PC-3 (cell line): ENCODE data around the gene NTM.

Source experiments
- EZH2 ChIP-seq: fragments of 300-600 bp; sonication (generic); IDR thresholded peaks from one replicate; pipeline ENCODE4 v1.6.1; 2017; ENCODE audit warnings: antibody characterized with exemption, mild to moderate bottlenecking, low read length; ENCODE audit not compliant: unreplicated experiment
- EZH2phosphoT487 ChIP-seq: fragments of 300-600 bp; sonication (generic); IDR thresholded peaks from 2 replicates; pipeline ENCODE4 v1.6.1; 2018; ENCODE audit warnings: mild to moderate bottlenecking, antibody characterized with exemption, low read length, borderline replicate concordance
- TF ChIP-seq, protein P1 (sequence below): fragments of 300-600 bp; sonication (generic); conservative IDR thresholded peaks from 2 replicates; pipeline ENCODE4 v1.5.1; 2017; ENCODE audit warnings: antibody characterized with exemption, low read depth, mild to moderate bottlenecking, low read length

DNA sequence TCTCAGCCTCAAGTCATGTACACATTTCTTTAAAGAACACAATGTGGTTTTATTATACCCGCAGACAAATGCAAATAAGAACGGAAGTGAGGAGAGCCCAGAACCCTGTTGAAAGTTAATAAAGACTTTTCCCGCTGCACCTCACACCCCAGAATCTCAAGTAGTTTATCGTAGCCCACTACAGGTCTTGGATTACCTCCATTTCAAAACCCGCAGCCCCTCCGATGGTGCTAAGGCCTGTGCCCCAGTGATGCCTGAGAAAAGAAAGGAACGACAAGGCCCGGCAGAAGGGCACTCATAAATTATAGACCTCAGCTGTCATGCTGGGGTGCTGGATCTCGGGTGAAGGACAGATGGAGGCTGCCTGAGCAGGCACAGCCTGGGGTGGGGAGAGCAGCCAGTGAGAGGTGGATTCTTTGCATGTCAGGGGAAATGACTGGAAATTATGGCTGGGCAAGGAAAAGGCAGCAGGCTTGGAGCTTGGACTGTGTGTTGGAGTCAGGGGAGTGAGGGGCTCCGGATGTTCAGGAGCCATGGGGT lies 354.1 kb downstream of the NTM start:
- TF ChIP-seq, protein P1, sequence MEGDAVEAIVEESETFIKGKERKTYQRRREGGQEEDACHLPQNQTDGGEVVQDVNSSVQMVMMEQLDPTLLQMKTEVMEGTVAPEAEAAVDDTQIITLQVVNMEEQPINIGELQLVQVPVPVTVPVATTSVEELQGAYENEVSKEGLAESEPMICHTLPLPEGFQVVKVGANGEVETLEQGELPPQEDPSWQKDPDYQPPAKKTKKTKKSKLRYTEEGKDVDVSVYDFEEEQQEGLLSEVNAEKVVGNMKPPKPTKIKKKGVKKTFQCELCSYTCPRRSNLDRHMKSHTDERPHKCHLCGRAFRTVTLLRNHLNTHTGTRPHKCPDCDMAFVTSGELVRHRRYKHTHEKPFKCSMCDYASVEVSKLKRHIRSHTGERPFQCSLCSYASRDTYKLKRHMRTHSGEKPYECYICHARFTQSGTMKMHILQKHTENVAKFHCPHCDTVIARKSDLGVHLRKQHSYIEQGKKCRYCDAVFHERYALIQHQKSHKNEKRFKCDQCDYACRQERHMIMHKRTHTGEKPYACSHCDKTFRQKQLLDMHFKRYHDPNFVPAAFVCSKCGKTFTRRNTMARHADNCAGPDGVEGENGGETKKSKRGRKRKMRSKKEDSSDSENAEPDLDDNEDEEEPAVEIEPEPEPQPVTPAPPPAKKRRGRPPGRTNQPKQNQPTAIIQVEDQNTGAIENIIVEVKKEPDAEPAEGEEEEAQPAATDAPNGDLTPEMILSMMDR = no peak
- TF ChIP-seq EZH2 (no peak), EZH2phosphoT487 (no peak)
